ENCODE data around the gene MYO1G. TPM values are rescaled to one million over a fixed set of nuclear protein-coding genes. Genes with fewer than 3 reads are reported as not detected.

Gene MYO1G
- total and polyA plus RNA-seq, 9 of the 15 experiments (the other 6 are each of a cell fraction or from before 2014, with no cell fraction given): 0.03 to 0.62 (median 0.13) TPM; not detected in 1

DNA sequence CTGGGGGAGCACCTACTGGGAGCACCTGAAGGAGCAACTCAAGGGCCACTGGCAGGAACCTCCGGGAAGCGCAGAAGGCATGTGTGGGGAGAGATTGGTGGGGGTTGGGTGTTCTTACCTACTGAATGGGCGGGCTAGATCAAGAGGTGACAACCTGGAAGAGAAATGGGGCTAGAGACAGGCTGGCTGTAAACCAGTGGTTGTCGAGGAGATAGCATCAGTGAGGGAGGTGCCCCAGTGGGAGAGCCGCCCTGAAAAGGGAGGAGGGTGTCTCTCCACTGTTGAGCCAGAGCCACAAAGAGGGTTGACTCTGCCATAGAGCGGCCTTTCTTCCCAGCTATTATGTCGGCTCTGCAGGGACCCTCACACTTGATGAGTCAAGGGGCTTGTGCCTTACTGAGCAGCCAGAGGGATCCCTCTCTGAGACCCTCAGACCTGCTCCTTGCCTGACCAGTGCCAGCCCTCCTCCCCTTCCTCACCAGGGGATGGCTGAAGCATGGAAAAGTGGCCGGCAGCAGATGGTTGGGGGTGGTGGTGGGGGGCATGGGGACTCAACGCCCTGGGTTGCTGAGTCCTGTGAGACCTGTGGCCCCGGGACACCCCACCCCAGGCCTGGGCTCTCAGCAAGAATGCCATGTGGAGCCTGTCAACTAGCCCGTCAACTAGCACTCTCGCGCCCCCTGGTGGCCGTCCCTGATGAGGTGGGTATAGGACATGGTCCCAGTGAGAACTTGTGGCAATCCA, 57.0 kb downstream of the MYO1G start (continued):
- TF ChIP-seq POLR2A (conservative IDR thresholded peaks at IDR 0.05): peak; percentile 74
- peak; percentile 80; the same call in 1 of the 2 replicates for TF ChIP-seq CC2D1A (IDR thresholded peaks at IDR 0.05)
- no peak for TF ChIP-seq SAP30 (IDR thresholded peaks at IDR 0.05; ENCODE audit: borderline replicate concordance, insufficient read depth, low read depth, low read length, poor library complexity, severe bottlenecking)
- no peak for TF ChIP-seq BCOR (IDR thresholded peaks at IDR 0.05)
- TF ChIP-seq, protein P1, sequence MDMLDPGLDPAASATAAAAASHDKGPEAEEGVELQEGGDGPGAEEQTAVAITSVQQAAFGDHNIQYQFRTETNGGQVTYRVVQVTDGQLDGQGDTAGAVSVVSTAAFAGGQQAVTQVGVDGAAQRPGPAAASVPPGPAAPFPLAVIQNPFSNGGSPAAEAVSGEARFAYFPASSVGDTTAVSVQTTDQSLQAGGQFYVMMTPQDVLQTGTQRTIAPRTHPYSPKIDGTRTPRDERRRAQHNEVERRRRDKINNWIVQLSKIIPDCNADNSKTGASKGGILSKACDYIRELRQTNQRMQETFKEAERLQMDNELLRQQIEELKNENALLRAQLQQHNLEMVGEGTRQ (CRISPR knock-in tag; IDR thresholded peaks at IDR 0.05): no peak
- TF ChIP-seq, protein P2, sequence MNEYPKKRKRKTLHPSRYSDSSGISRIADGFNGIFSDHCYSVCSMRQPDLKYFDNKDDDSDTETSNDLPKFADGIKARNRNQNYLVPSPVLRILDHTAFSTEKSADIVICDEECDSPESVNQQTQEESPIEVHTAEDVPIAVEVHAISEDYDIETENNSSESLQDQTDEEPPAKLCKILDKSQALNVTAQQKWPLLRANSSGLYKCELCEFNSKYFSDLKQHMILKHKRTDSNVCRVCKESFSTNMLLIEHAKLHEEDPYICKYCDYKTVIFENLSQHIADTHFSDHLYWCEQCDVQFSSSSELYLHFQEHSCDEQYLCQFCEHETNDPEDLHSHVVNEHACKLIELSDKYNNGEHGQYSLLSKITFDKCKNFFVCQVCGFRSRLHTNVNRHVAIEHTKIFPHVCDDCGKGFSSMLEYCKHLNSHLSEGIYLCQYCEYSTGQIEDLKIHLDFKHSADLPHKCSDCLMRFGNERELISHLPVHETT (CRISPR knock-in tag; conservative IDR thresholded peaks at IDR 0.05 in 1 of 2, IDR thresholded peaks at IDR 0.05 in 1 of 2): no peak; a peak in 1 of 4 replicates
- no peak for TF ChIP-seq SETDB1 (IDR thresholded peaks at IDR 0.05; ENCODE audit: low read length)
- TF ChIP-seq HDAC6 (IDR thresholded peaks at IDR 0.05; ENCODE audit: low read depth, low read length): no peak
- TF ChIP-seq XRCC3 (IDR thresholded peaks at IDR 0.05): no peak
- TF ChIP-seq CBFA2T3 (IDR thresholded peaks at IDR 0.05): peak; percentile 29
- no peak for TF ChIP-seq MYBL2 (IDR thresholded peaks at IDR 0.05; ENCODE audit: low read depth)
- TF ChIP-seq MYBL2 (CRISPR knock-in tag; IDR thresholded peaks at IDR 0.05; ENCODE audit: borderline replicate concordance): no peak
- TF ChIP-seq CBX3 (IDR thresholded peaks at IDR 0.05; ENCODE audit: borderline replicate concordance in 1 of 2, low read length in 2 of 2): no peak
- TF ChIP-seq NUFIP1 (IDR thresholded peaks at IDR 0.05; ENCODE audit: partially characterized antibody): no peak
- TF ChIP-seq, protein P3, sequence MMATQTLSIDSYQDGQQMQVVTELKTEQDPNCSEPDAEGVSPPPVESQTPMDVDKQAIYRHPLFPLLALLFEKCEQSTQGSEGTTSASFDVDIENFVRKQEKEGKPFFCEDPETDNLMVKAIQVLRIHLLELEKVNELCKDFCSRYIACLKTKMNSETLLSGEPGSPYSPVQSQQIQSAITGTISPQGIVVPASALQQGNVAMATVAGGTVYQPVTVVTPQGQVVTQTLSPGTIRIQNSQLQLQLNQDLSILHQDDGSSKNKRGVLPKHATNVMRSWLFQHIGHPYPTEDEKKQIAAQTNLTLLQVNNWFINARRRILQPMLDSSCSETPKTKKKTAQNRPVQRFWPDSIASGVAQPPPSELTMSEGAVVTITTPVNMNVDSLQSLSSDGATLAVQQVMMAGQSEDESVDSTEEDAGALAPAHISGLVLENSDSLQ (IDR thresholded peaks at IDR 0.05): peak; percentile 88
- TF ChIP-seq ZEB2 (IDR thresholded peaks at IDR 0.05): peak; percentile 77; the same call in 1 of the 2 replicates
- TF ChIP-seq E2F3 (CRISPR knock-in tag; IDR thresholded peaks at IDR 0.05): no peak
- no peak for TF ChIP-seq NR2F6 (CRISPR knock-in tag; IDR thresholded peaks at IDR 0.05)
- TF ChIP-seq DMBX1 (CRISPR knock-in tag; IDR thresholded peaks at IDR 0.05; ENCODE audit: borderline replicate concordance): no peak
- TF ChIP-seq ZNF253 (CRISPR knock-in tag; conservative IDR thresholded peaks at IDR 0.05): no peak
- no peak for TF ChIP-seq ZNF41 (CRISPR knock-in tag; conservative IDR thresholded peaks at IDR 0.05)
- TF ChIP-seq, protein P4, sequence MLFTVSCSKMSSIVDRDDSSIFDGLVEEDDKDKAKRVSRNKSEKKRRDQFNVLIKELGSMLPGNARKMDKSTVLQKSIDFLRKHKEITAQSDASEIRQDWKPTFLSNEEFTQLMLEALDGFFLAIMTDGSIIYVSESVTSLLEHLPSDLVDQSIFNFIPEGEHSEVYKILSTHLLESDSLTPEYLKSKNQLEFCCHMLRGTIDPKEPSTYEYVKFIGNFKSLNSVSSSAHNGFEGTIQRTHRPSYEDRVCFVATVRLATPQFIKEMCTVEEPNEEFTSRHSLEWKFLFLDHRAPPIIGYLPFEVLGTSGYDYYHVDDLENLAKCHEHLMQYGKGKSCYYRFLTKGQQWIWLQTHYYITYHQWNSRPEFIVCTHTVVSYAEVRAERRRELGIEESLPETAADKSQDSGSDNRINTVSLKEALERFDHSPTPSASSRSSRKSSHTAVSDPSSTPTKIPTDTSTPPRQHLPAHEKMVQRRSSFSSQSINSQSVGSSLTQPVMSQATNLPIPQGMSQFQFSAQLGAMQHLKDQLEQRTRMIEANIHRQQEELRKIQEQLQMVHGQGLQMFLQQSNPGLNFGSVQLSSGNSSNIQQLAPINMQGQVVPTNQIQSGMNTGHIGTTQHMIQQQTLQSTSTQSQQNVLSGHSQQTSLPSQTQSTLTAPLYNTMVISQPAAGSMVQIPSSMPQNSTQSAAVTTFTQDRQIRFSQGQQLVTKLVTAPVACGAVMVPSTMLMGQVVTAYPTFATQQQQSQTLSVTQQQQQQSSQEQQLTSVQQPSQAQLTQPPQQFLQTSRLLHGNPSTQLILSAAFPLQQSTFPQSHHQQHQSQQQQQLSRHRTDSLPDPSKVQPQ (CRISPR knock-in tag; IDR thresholded peaks at IDR 0.05; ENCODE audit: borderline replicate concordance): no peak
- TF ChIP-seq MBD2 (IDR thresholded peaks at IDR 0.05; ENCODE audit: borderline replicate concordance, low read depth): no peak
- no peak; the same call in none of the 2 replicates for TF ChIP-seq ZNF24 (IDR thresholded peaks at IDR 0.05)
